HCT116 (cell line): Measurements from ENCODE around the gene APP.

Source experiments
- CEBPB ChIP-seq: IDR thresholded peaks from 2 replicates; pipeline ENCODE4 v1.6.1; 2012; ENCODE audit warnings: low read depth
- ELF1 ChIP-seq: IDR thresholded peaks from 2 replicates; pipeline ENCODE4 v1.6.1; 2012; ENCODE audit warnings: low read depth, borderline replicate concordance
- EZH2 ChIP-seq: fragments of 200-600 bp; sonication (generic); IDR thresholded peaks from 2 replicates; pipeline ENCODE4 v1.6.1; 2017; ENCODE audit warnings: antibody characterized with exemption, mixed run types
- FOSL1 ChIP-seq: IDR thresholded peaks from 2 replicates; pipeline ENCODE4 v1.6.1; 2012; ENCODE audit warnings: low read depth
- POLR2A ChIP-seq: IDR thresholded peaks from 2 replicates; pipeline ENCODE4 v1.7.0; 2011; ENCODE audit warnings: borderline replicate concordance; ENCODE audit not compliant: insufficient read depth, insufficient read length; ENCODE audit errors: extremely low read depth
- SIN3A ChIP-seq: IDR thresholded peaks from 2 replicates; pipeline ENCODE4 v1.6.1; 2012; ENCODE audit warnings: low read depth
- YY1 ChIP-seq: IDR thresholded peaks from 2 replicates; pipeline ENCODE4 v1.6.1; 2011; ENCODE audit warnings: low read length, low read depth, moderate library complexity, mild to moderate bottlenecking; ENCODE audit not compliant: insufficient replicate concordance; ENCODE audit errors: extremely low read depth
- ZBTB33 ChIP-seq: IDR thresholded peaks from 2 replicates; pipeline ENCODE4 v1.6.1; 2011; ENCODE audit warnings: mild to moderate bottlenecking, low read length, moderate library complexity; ENCODE audit not compliant: insufficient replicate concordance; ENCODE audit errors: extremely low read depth
- TF ChIP-seq, protein P1 (sequence below), 3 experiments: fragments of 200-600 bp in 1 of 3; sonication (generic) in 1 of 3; IDR thresholded peaks in 2 of 3; conservative IDR thresholded peaks in 1 of 3; 2 replicates each; pipeline ENCODE4 v1.5.1; 2012 to 2017; ENCODE audit warnings: low read depth in 2 of 3, low read length in 2 of 3, antibody characterized with exemption in 1 of 3, borderline replicate concordance in 1 of 3, control low read depth in 1 of 3, mild to moderate bottlenecking in 1 of 3, mixed read lengths in 1 of 3, mixed run types in 1 of 3, moderate library complexity in 1 of 3; ENCODE audit not compliant: insufficient read depth in 1 of 3
- TF ChIP-seq, protein P2 (sequence below): IDR thresholded peaks from 2 replicates; pipeline ENCODE4 v1.6.1; 2012

DNA sequence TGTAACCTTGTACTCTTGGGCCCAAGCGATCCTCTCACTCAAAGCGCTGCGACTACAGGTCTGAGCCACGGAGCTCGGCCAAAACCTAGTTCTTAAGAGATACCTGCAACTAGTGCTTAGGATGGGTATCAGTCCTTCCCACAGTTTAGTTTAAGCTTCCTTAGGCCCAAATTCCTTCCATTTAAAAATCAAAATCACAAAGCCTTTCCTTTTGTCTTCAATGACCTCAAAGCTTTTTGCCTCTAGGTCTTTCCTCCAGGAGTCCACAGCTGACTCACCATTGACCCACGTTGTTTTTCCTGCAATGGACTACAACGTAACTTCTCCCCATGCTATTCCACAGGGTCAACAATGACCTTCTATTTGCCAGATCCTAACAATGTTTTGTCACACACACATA is 64.0 kb downstream of the APP start:
- TF ChIP-seq, protein P1, sequence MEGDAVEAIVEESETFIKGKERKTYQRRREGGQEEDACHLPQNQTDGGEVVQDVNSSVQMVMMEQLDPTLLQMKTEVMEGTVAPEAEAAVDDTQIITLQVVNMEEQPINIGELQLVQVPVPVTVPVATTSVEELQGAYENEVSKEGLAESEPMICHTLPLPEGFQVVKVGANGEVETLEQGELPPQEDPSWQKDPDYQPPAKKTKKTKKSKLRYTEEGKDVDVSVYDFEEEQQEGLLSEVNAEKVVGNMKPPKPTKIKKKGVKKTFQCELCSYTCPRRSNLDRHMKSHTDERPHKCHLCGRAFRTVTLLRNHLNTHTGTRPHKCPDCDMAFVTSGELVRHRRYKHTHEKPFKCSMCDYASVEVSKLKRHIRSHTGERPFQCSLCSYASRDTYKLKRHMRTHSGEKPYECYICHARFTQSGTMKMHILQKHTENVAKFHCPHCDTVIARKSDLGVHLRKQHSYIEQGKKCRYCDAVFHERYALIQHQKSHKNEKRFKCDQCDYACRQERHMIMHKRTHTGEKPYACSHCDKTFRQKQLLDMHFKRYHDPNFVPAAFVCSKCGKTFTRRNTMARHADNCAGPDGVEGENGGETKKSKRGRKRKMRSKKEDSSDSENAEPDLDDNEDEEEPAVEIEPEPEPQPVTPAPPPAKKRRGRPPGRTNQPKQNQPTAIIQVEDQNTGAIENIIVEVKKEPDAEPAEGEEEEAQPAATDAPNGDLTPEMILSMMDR (IDR thresholded peaks at IDR 0.05 in 2 of 3, conservative IDR thresholded peaks at IDR 0.05 in 1 of 3; ENCODE audit: borderline replicate concordance in 1 of 3, insufficient read depth in 1 of 3, low read depth in 2 of 3, low read length in 2 of 3), result no peak
- TF ChIP-seq YY1, result no peak
- no peak for TF ChIP-seq SIN3A
- TF ChIP-seq, protein P2, sequence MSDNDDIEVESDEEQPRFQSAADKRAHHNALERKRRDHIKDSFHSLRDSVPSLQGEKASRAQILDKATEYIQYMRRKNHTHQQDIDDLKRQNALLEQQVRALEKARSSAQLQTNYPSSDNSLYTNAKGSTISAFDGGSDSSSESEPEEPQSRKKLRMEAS, result no peak
- no peak for TF ChIP-seq ELF1
- no peak for TF ChIP-seq EZH2
- no peak for TF ChIP-seq ZBTB33
- no peak for TF ChIP-seq CEBPB
- TF ChIP-seq FOSL1, result no peak
- no peak for TF ChIP-seq POLR2A
